PC-3 (cell line): ENCODE measurements around the gene TMEM178A. TPM values are rescaled to one million over a fixed set of nuclear protein-coding genes. Genes with fewer than 3 reads are reported as not detected.

Source experiments
- ATAC-seq: fragments of 200-7000 bp; cut with Tn5 transposase; 2 replicates; pipeline ENCODE4 v1.9.1; 2020; ENCODE audit warnings: mild to moderate bottlenecking, moderate library complexity
- BruUV-seq: library from RNA; stranded (reverse); fragments of 400-500 nt; replicated peaks from 2 replicates; lab custom pipeline; 2021; lab: Mats Ljungman, UMichigan
- CTCF ChIA-PET: fragments of 300-600 bp; sonication (Branson Sonifier 250); formaldehyde crosslinking; loops from one replicate; lab custom pipeline; 2022; ENCODE audit warnings: antibody characterized with exemption; lab: Charles Lee
- POLR2A ChIA-PET: fragments of 300-600 bp; sonication (Branson Sonifier 250); formaldehyde crosslinking; loops from one replicate; lab custom pipeline; 2022; ENCODE audit warnings: antibody characterized with exemption; ENCODE audit not compliant: unreplicated experiment; lab: Charles Lee
- DNase-seq: peaks from one replicate; pipeline ENCODE4 v3.0.0-alpha.2; 2015
- H2AFZ ChIP-seq: fragments of 300-600 bp; sonication (generic); 2 replicates; pipeline ENCODE4 v1.6.0; 2016; ENCODE audit warnings: antibody characterized with exemption, low read length
- H3F3A ChIP-seq: fragments of 300-600 bp; sonication (generic); one replicate; pipeline ENCODE4 v1.6.0; 2017; ENCODE audit warnings: antibody characterized with exemption, low read length, control low read depth, mild to moderate bottlenecking; ENCODE audit not compliant: unreplicated experiment
- H3K27ac ChIP-seq: fragments of 300-600 bp; sonication (generic); 2 replicates; pipeline ENCODE4 v1.5.1; 2016; ENCODE audit warnings: mild to moderate bottlenecking, low read length
- H3K27me3 ChIP-seq: fragments of 300-600 bp; sonication (generic); 2 replicates; pipeline ENCODE4 v1.6.1; 2016; ENCODE audit warnings: low read length, mixed read lengths
- H3K36me3 ChIP-seq: fragments of 300-600 bp; sonication (generic); 2 replicates; pipeline ENCODE4 v1.6.1; 2016; ENCODE audit warnings: low read depth, mixed run types, low read length, mixed read lengths
- H3K4me1 ChIP-seq: fragments of 300-600 bp; sonication (generic); 2 replicates; pipeline ENCODE4 v1.5.1; 2016; ENCODE audit warnings: low read length; ENCODE audit not compliant: insufficient read depth
- H3K4me2 ChIP-seq: fragments of 300-600 bp; sonication (generic); 2 replicates; pipeline ENCODE4 v1.6.0; 2016; ENCODE audit warnings: low read length
- H3K4me3 ChIP-seq: fragments of 300-600 bp; sonication (generic); 2 replicates; pipeline ENCODE4 v1.5.1; 2016; ENCODE audit warnings: mild to moderate bottlenecking, low read length, mixed read lengths
- H3K79me2 ChIP-seq: fragments of 300-600 bp; sonication (generic); 2 replicates; pipeline ENCODE4 v1.6.1; 2017; ENCODE audit warnings: low read length, mixed read lengths
- H3K9ac ChIP-seq: fragments of 300-600 bp; sonication (generic); 2 replicates; pipeline ENCODE4 v1.6.0; 2016; ENCODE audit warnings: mild to moderate bottlenecking, low read length
- H3K9me2 ChIP-seq: fragments of 300-600 bp; sonication (generic); replicated peaks from 2 replicates; pipeline ENCODE4 v1.6.1; 2016; ENCODE audit warnings: mixed run types, low read length, mixed read lengths
- H3K9me3 ChIP-seq: fragments of 300-600 bp; sonication (generic); 2 replicates; pipeline ENCODE4 v1.6.1; 2016; ENCODE audit warnings: low read length, mixed read lengths
- H4K20me1 ChIP-seq: fragments of 300-600 bp; sonication (generic); 2 replicates; pipeline ENCODE4 v1.6.1; 2016; ENCODE audit warnings: low read length, mixed read lengths
- EZH2 ChIP-seq: fragments of 300-600 bp; sonication (generic); IDR thresholded peaks from one replicate; pipeline ENCODE4 v1.6.1; 2017; ENCODE audit warnings: antibody characterized with exemption, mild to moderate bottlenecking, low read length; ENCODE audit not compliant: unreplicated experiment
- EZH2phosphoT487 ChIP-seq: fragments of 300-600 bp; sonication (generic); IDR thresholded peaks from 2 replicates; pipeline ENCODE4 v1.6.1; 2018; ENCODE audit warnings: mild to moderate bottlenecking, antibody characterized with exemption, low read length, borderline replicate concordance
- intact Hi-C: fragments of 100-400 bp; cut with micrococcal nuclease; formaldehyde crosslinking; loops from 2 replicates; pipeline ENCODE4 v1.9.0; 2023
- total RNA-seq: library from RNA; depleted of rRNA; stranded (reverse); fragments of >200 nt; gene quantifications from 2 replicates; pipeline ENCODE4 v1.2.3, GENCODE V29; 2014
- TF ChIP-seq, protein P1 (sequence below): fragments of 300-600 bp; sonication (generic); conservative IDR thresholded peaks from 2 replicates; pipeline ENCODE4 v1.5.1; 2017; ENCODE audit warnings: antibody characterized with exemption, low read depth, mild to moderate bottlenecking, low read length

The TMEM178A gene
- total RNA-seq, 1 experiment from 2014 or later: 0.33 TPM

DNA sequence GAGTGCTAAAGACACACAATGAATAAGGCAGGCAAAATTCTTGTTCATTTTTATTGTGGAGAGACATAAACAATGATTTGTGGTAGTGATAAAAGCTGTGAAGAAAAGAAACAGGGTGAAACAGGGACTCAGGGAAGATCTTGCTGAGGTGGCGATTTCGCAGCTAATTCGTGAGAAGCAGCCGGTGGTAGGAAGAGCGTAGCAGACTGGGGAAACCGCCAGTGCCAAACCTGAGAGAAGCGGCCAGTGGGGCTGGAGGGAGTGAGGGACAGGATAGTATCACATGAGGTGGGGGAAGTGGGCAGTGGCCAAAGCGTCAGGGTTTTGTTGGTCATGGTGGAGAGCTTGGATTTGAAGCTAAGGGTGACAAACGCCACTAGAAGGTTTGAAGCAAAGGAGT, 42.3 kb downstream of the TMEM178A start:
- no peak overlapping the region for H3K27ac ChIP-seq
- H3K4me3 ChIP-seq: no peak overlapping the region
- no peaks in the 10 kb centered on the region for H3F3A ChIP-seq
- CTCF ChIA-PET: no interaction called here
- no peaks in the 10 kb centered on the region for H4K20me1 ChIP-seq
- H3K9me3 ChIP-seq: no peaks in the 10 kb centered on the region
- H3K27me3 ChIP-seq: no peaks in the 10 kb centered on the region
- H3K9me2 ChIP-seq: no peaks in the 10 kb centered on the region
- TF ChIP-seq, protein P1, sequence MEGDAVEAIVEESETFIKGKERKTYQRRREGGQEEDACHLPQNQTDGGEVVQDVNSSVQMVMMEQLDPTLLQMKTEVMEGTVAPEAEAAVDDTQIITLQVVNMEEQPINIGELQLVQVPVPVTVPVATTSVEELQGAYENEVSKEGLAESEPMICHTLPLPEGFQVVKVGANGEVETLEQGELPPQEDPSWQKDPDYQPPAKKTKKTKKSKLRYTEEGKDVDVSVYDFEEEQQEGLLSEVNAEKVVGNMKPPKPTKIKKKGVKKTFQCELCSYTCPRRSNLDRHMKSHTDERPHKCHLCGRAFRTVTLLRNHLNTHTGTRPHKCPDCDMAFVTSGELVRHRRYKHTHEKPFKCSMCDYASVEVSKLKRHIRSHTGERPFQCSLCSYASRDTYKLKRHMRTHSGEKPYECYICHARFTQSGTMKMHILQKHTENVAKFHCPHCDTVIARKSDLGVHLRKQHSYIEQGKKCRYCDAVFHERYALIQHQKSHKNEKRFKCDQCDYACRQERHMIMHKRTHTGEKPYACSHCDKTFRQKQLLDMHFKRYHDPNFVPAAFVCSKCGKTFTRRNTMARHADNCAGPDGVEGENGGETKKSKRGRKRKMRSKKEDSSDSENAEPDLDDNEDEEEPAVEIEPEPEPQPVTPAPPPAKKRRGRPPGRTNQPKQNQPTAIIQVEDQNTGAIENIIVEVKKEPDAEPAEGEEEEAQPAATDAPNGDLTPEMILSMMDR: no peak
- TF ChIP-seq EZH2 (no peak), EZH2phosphoT487 (no peak)
- no peaks in the 10 kb centered on the region for H3K36me3 ChIP-seq
- no peak overlapping the region for H3K4me2 ChIP-seq
- no TSS peak for BruUV-seq
- H3K4me1 ChIP-seq: no peaks in the 10 kb centered on the region
- H2AFZ ChIP-seq: no peak overlapping the region
- intact Hi-C loops: no loop called here
- no peak for DNase-seq
- POLR2A ChIA-PET: no interaction called here
- H3K79me2 ChIP-seq: no peaks in the 10 kb centered on the region
- H3K9ac ChIP-seq: no peak overlapping the region
- ATAC-seq: no peak

DNA sequence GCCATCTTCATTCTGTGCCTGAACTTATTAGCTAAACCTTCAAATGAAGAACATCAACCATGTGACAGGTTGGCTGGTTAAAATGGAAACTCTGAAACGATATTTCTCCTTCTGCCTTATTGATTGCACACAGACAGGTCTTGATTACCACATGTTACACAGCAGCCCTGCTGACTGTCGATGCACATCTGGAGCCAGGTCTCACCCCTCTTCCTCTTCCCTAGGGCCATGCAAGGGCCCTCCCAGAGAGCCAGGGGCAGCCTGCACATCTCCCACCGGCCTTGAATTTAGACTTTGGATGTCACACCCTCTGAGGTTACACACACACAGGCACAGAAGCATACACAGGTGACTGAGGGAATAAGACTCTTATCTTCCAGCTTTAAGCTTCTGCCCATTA, 45.1 kb downstream of the TMEM178A start:
- BruUV-seq: no TSS peak
- H3K9me2 ChIP-seq: no peaks in the 10 kb centered on the region
- no peak overlapping the region for H3K9ac ChIP-seq
- POLR2A ChIA-PET: interaction anchor here (0.6 kb wide), 1 partner anchor 236 kb away, joined by 13 read pairs; no protein-coding TSS in a partner anchor
- no peaks in the 10 kb centered on the region for H3K79me2 ChIP-seq
- no peak overlapping the region for H3K4me2 ChIP-seq
- no peak overlapping the region for H3K27ac ChIP-seq
- intact Hi-C loops: no loop called here
- TF ChIP-seq EZH2phosphoT487 (no peak), EZH2 (no peak)
- TF ChIP-seq, protein P1: no peak
- DNase-seq: no peak
- H3K9me3 ChIP-seq: no peaks in the 10 kb centered on the region
- no peaks in the 10 kb centered on the region for H3K36me3 ChIP-seq
- no peaks in the 10 kb centered on the region for H3F3A ChIP-seq
- no peaks in the 10 kb centered on the region for H3K4me1 ChIP-seq
- no peak for ATAC-seq
- no peaks in the 10 kb centered on the region for H3K27me3 ChIP-seq
- no peaks in the 10 kb centered on the region for H4K20me1 ChIP-seq
- no peak overlapping the region for H2AFZ ChIP-seq
- CTCF ChIA-PET: no interaction called here
- H3K4me3 ChIP-seq: no peak overlapping the region

DNA sequence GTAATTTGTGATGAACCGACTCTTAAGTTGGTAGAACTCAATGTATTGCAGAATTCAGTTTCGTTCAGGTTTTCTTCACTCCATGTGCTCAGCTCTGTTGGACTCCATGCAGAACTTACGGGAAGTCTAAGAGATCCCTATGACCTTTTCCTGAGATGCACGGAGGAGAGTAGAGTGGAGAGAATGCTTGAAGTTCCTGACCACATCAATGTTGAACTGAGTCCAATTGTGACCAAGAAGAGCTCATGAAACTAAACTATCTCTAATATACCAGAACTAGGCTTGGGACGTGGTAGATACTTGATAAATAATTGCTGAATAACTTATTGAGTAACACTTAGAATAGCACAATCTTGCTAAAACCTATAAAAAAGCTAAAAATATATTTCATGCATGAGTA, 47.2 kb downstream of the TMEM178A start:
- DNase-seq (no peak), ATAC-seq (no peak)
- intact Hi-C loops: no loop called here
- no peaks in the 10 kb centered on the region for H3K9me2 ChIP-seq
- no TSS peak for BruUV-seq
- no peaks in the 10 kb centered on the region for H3K4me1 ChIP-seq
- TF ChIP-seq EZH2phosphoT487 (no peak), EZH2 (no peak)
- TF ChIP-seq, protein P1: no peak
- H2AFZ ChIP-seq: no peak overlapping the region
- H3K9ac ChIP-seq: no peak overlapping the region
- no peak overlapping the region for H3K27ac ChIP-seq
- no peaks in the 10 kb centered on the region for H3K9me3 ChIP-seq
- no peaks in the 10 kb centered on the region for H3K79me2 ChIP-seq
- H3K36me3 ChIP-seq: no peaks in the 10 kb centered on the region
- H3K4me2 ChIP-seq: no peak overlapping the region
- CTCF ChIA-PET: no interaction called here
- H4K20me1 ChIP-seq: no peaks in the 10 kb centered on the region
- no peaks in the 10 kb centered on the region for H3F3A ChIP-seq
- H3K27me3 ChIP-seq: no peaks in the 10 kb centered on the region
- POLR2A ChIA-PET: no interaction called here
- no peak overlapping the region for H3K4me3 ChIP-seq
